NT2/D1 (cell line): ENCODE measurements around the gene UNC80.

Source experiments
- SUZ12 ChIP-seq: IDR thresholded peaks from 2 replicates; pipeline ENCODE4 v1.6.1; 2011; ENCODE audit not compliant: insufficient read length, insufficient read depth; ENCODE audit errors: extremely low read depth
- YY1 ChIP-seq: IDR thresholded peaks from 2 replicates; pipeline ENCODE4 v1.6.1; 2011; ENCODE audit not compliant: insufficient read length, insufficient read depth

DNA sequence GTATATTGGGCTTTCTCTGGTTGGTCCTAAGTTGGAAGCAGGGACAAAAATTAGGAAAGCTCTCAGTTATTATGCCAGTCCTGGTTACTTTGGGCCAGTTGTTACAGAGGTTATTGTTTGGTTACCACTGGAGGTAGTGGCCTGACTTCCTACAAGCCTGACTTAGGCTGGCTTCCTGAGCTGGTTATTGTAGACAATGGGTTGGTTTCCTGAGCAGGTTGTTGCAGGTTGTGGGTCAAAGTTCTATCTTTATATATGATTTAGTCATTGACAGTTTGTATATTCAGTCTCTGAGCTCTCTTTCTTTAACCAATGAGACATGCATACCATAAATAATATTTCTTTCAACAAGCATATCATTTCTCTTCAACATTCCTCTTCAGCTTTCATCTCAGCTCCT, 172.1 kb downstream of the UNC80 start:
- no peak for TF ChIP-seq YY1
- TF ChIP-seq SUZ12 = no peak
